Neural cell (in vitro differentiated cells): ENCODE measurements around the gene CES2. TPM values are rescaled to one million over a fixed set of nuclear protein-coding genes. Genes with fewer than 3 reads are reported as not detected.

Experiments used
- H2AFZ ChIP-seq: fragments of 200-600, 300-800 bp; sonication (generic), shearing (Covaris generic); 2 replicates; pipeline ENCODE4 v1.6.0; 2014; ENCODE audit warnings: low read depth, mild to moderate bottlenecking, antibody characterized with exemption, low read length, moderate library complexity
- H3F3A ChIP-seq: fragments of 200-600 bp; shearing (Covaris generic); 2 replicates; pipeline ENCODE4 v1.6.1; 2016; ENCODE audit warnings: mild to moderate bottlenecking, moderate library complexity, mixed read lengths, antibody characterized with exemption, low read length; ENCODE audit not compliant: insufficient read depth, poor library complexity, severe bottlenecking
- H3K27ac ChIP-seq: fragments of 200-600, 300-800 bp; sonication (generic), shearing (Covaris generic); 2 replicates; pipeline ENCODE4 v1.5.1; 2014; ENCODE audit warnings: mild to moderate bottlenecking, low read length, moderate library complexity
- H3K27me3 ChIP-seq: fragments of 300-800, 200-600 bp; sonication (generic), shearing (Covaris generic); 2 replicates; pipeline ENCODE4 v1.6.0; 2014; ENCODE audit warnings: mild to moderate bottlenecking, low read depth, low read length, moderate library complexity; ENCODE audit not compliant: insufficient read depth
- H3K36me3 ChIP-seq: fragments of 300-800, 200-600 bp; sonication (generic), shearing (Covaris generic); 2 replicates; pipeline ENCODE4 v1.5.1; 2014; ENCODE audit warnings: mild to moderate bottlenecking, antibody characterized with exemption, low read length, moderate library complexity; ENCODE audit not compliant: insufficient read depth
- H3K4me2 ChIP-seq: fragments of 300-800, 200-600 bp; sonication (generic), shearing (Covaris generic); 2 replicates; pipeline ENCODE4 v1.6.0; 2014; ENCODE audit warnings: mild to moderate bottlenecking, low read length
- H3K4me3 ChIP-seq: fragments of 300-800, 200-600 bp; sonication (generic), shearing (Covaris generic); 2 replicates; pipeline ENCODE4 v1.5.1; 2014; ENCODE audit warnings: mild to moderate bottlenecking, low read length, moderate library complexity
- H3K79me2 ChIP-seq: fragments of 200-600 bp; shearing (Covaris generic); replicated peaks from 2 replicates; pipeline ENCODE4 v1.6.0; 2014; ENCODE audit warnings: mild to moderate bottlenecking, low read length, moderate library complexity; ENCODE audit not compliant: insufficient read depth
- H3K9ac ChIP-seq: fragments of 300-800, 200-600 bp; sonication (generic), shearing (Covaris generic); 2 replicates; pipeline ENCODE4 v1.6.1; 2016; ENCODE audit warnings: mild to moderate bottlenecking, low read length, mixed read lengths
- H3K9me2 ChIP-seq: fragments of 200-600 bp; shearing (Covaris generic); 2 replicates; pipeline ENCODE4 v1.6.1; 2016; ENCODE audit warnings: mild to moderate bottlenecking, low read length, mixed read lengths; ENCODE audit not compliant: insufficient read depth
- H3K9me3 ChIP-seq: fragments of 200-600, 300-800 bp; sonication (generic), shearing (Covaris generic); 2 replicates; pipeline ENCODE4 v1.6.1; 2016; ENCODE audit warnings: mild to moderate bottlenecking, mixed run types, low read length, moderate library complexity, mixed read lengths
- H4K20me1 ChIP-seq: fragments of 200-600 bp; shearing (Covaris generic); 2 replicates; pipeline ENCODE4 v1.6.1; 2016; ENCODE audit warnings: mild to moderate bottlenecking, mixed run types; ENCODE audit not compliant: insufficient read depth
- EP300 ChIP-seq: fragments of 450-650 bp; conservative IDR thresholded peaks from 2 replicates; pipeline ENCODE4 v1.6.1; 2014; ENCODE audit warnings: antibody characterized with exemption, mild to moderate bottlenecking, moderate library complexity; ENCODE audit not compliant: poor library complexity, severe bottlenecking
- EZH2 ChIP-seq: fragments of 200-600, 300-800 bp; shearing (Covaris generic), sonication (generic); IDR thresholded peaks from 2 replicates; pipeline ENCODE4 v1.6.1; 2014; ENCODE audit warnings: antibody characterized with exemption, low read length, borderline replicate concordance, mild to moderate bottlenecking; ENCODE audit not compliant: insufficient read depth, poor library complexity, severe bottlenecking
- MXI1 ChIP-seq: fragments of 450-650 bp; conservative IDR thresholded peaks from 2 replicates; pipeline ENCODE4 v1.6.1; 2014; ENCODE audit warnings: antibody characterized with exemption, mild to moderate bottlenecking; ENCODE audit not compliant: poor library complexity, severe bottlenecking
- POLR2AphosphoS5 ChIP-seq: IDR thresholded peaks from 2 replicates; pipeline ENCODE4 v1.6.1; 2012
- RAD21 ChIP-seq: fragments of 450-650 bp; conservative IDR thresholded peaks from 2 replicates; pipeline ENCODE4 v1.6.1; 2014; ENCODE audit warnings: antibody characterized with exemption, mild to moderate bottlenecking, moderate library complexity
- REST ChIP-seq: IDR thresholded peaks from 2 replicates; pipeline ENCODE4 v1.6.1; 2012; ENCODE audit warnings: borderline replicate concordance
- SMC3 ChIP-seq: fragments of 450-650 bp; conservative IDR thresholded peaks from 2 replicates; pipeline ENCODE4 v1.6.1; 2014; ENCODE audit warnings: antibody characterized with exemption, mild to moderate bottlenecking, moderate library complexity; ENCODE audit not compliant: poor library complexity
- TAF1 ChIP-seq: IDR thresholded peaks from 2 replicates; pipeline ENCODE4 v1.6.1; 2012; ENCODE audit warnings: low read depth
- polyA plus RNA-seq: library from polyadenylated mRNA; depleted of rRNA; stranded (reverse); fragments of >200 nt; gene quantifications from 2 replicates; pipeline ENCODE4 v1.2.3, GENCODE V29; 2014
- TF ChIP-seq, protein P1 (sequence below): fragments of 450-650 bp; IDR thresholded peaks from 2 replicates; pipeline ENCODE4 v1.5.1; 2014; ENCODE audit warnings: antibody characterized with exemption, mild to moderate bottlenecking, moderate library complexity; ENCODE audit not compliant: poor library complexity, severe bottlenecking

CES2 gene
- polyA plus RNA-seq, 1 donor from 2014 or later: 22.9 TPM

- H3K27ac ChIP-seq: no peak overlapping the region
- no peak overlapping the region for H3K9ac ChIP-seq
- peaks cover 36% of the 10 kb centered on the region for H3K27me3 ChIP-seq
These were observed 15.1 kb downstream of the CES2 start for GRCh38 chr16:66950437-66950836.

DNA sequence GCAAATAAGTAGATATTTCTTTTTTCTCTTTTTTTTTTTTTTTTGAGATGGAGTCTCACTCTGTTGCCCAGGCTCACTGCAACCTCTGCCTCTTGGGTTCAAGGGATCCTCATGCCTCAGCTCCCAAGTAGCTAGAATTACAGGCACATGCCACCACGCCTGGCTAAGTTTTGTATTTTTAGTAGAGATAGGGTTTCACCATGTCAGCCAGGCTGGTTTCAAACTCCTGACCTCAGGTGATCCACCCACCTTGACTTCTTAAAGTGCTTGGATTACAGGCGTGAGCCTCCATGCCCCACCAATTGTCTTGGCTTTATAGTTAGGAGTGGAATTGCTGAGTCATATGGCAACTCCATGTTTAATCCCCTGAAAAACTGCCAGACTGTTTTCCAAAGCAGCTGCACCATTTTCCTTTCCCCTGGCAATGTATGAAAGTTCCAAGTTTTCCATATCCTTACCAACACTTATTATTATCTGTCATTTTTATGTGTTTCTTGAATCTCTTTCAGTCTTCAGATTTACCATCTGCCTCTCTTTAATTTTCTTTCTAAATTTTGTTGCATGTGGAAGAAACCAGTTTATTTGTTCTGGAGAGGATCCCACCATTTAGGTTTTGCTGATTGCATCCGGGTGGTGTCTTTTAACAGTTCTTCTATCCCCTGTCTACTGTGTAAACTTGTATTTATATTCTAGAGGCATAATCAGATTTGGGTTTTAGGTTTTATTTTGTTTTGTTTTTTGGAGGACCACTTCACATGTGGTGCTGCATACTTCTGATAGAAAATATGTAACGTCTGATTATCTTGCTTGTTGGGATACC, 15.9 kb downstream of the CES2 start:
- TF ChIP-seq POLR2AphosphoS5 (no peak), SMC3 (no peak), EZH2 (no peak), RAD21 (no peak), TAF1 (no peak), REST (no peak), MXI1 (no peak), EP300 (no peak)
- TF ChIP-seq, protein P1, sequence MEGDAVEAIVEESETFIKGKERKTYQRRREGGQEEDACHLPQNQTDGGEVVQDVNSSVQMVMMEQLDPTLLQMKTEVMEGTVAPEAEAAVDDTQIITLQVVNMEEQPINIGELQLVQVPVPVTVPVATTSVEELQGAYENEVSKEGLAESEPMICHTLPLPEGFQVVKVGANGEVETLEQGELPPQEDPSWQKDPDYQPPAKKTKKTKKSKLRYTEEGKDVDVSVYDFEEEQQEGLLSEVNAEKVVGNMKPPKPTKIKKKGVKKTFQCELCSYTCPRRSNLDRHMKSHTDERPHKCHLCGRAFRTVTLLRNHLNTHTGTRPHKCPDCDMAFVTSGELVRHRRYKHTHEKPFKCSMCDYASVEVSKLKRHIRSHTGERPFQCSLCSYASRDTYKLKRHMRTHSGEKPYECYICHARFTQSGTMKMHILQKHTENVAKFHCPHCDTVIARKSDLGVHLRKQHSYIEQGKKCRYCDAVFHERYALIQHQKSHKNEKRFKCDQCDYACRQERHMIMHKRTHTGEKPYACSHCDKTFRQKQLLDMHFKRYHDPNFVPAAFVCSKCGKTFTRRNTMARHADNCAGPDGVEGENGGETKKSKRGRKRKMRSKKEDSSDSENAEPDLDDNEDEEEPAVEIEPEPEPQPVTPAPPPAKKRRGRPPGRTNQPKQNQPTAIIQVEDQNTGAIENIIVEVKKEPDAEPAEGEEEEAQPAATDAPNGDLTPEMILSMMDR: no peak
- H4K20me1 ChIP-seq: no peaks in the 10 kb centered on the region
- H2AFZ ChIP-seq: no peak overlapping the region
- H3K4me3 ChIP-seq: no peak overlapping the region
- no peaks in the 10 kb centered on the region for H3K9me2 ChIP-seq
- H3K36me3 ChIP-seq: no peaks in the 10 kb centered on the region
- H3K4me2 ChIP-seq: no peak overlapping the region
- H3K27ac ChIP-seq: no peak overlapping the region
- H3K9me3 ChIP-seq: no peaks in the 10 kb centered on the region
- H3F3A ChIP-seq: no peaks in the 10 kb centered on the region
- peaks cover 36% of the 10 kb centered on the region for H3K27me3 ChIP-seq
- H3K9ac ChIP-seq: no peak overlapping the region
- no peaks in the 10 kb centered on the region for H3K79me2 ChIP-seq

More at GRCh38 chr16:66950437-66950836, 15.1 kb downstream of the CES2 start:
- TF ChIP-seq MXI1 (no peak), REST (no peak), EZH2 (no peak), RAD21 (no peak), EP300 (no peak), TAF1 (no peak), POLR2AphosphoS5 (no peak), SMC3 (no peak)
- Histone ChIP-seq H4K20me1 (no peaks in the 10 kb centered on the region), H2AFZ (no peak overlapping the region), H3K4me3 (no peak overlapping the region), H3K9me2 (no peaks in the 10 kb centered on the region), H3F3A (no peaks in the 10 kb centered on the region), H3K9me3 (no peaks in the 10 kb centered on the region), H3K4me2 (no peak overlapping the region), H3K79me2 (no peaks in the 10 kb centered on the region), H3K36me3 (no peaks in the 10 kb centered on the region)
